HepG2 (cell line): ENCODE results near the gene MAT2A. TPM values are rescaled to one million over a fixed set of nuclear protein-coding genes. Genes with fewer than 3 reads are reported as not detected.

Experiments used
- ADNP ChIP-seq: sonication (generic); formaldehyde crosslinking; IDR thresholded peaks from 2 replicates; pipeline ENCODE4 v1.4.0; 2020; ENCODE audit warnings: missing genetic modification reagents
- BORCS8-MEF2B ChIP-seq: sonication (generic); formaldehyde crosslinking; IDR thresholded peaks from 2 replicates; pipeline ENCODE4 v1.8.0; 2022; ENCODE audit warnings: mild to moderate bottlenecking, missing genetic modification reagents
- EZH2 ChIP-seq: conservative IDR thresholded peaks from 2 replicates; pipeline ENCODE4 v1.6.1; 2012; ENCODE audit warnings: mild to moderate bottlenecking, low read depth, low read length, moderate library complexity
- FIP1L1 ChIP-seq: fragments of 200-400 bp; formaldehyde crosslinking; IDR thresholded peaks from 2 replicates; pipeline ENCODE4 v1.6.1; 2018; ENCODE audit warnings: low read depth, mild to moderate bottlenecking, low read length, moderate library complexity, borderline replicate concordance; ENCODE audit not compliant: insufficient read depth
- GPN1 ChIP-seq: sonication (generic); formaldehyde crosslinking; IDR thresholded peaks from 2 replicates; pipeline ENCODE4 v1.5.1; 2020; ENCODE audit warnings: missing genetic modification reagents, borderline replicate concordance
- KDM2A ChIP-seq: sonication (generic); formaldehyde crosslinking; IDR thresholded peaks from 2 replicates; pipeline ENCODE4 v1.4.0; 2020; ENCODE audit warnings: low read depth, missing genetic modification reagents, borderline replicate concordance
- KLF15 ChIP-seq: sonication (generic); formaldehyde crosslinking; IDR thresholded peaks from 2 replicates; pipeline ENCODE4 v1.8.1; 2023; ENCODE audit warnings: borderline replicate concordance, mild to moderate bottlenecking, inconsistent platforms, missing genetic modification reagents, mixed read lengths
- NBN ChIP-seq: fragments of 450-650 bp; conservative IDR thresholded peaks from 2 replicates; pipeline ENCODE4 v1.6.1; 2017
- THAP11 ChIP-seq: IDR thresholded peaks from 2 replicates; pipeline ENCODE4 v1.6.1; 2016; ENCODE audit warnings: missing biosample characterization, missing genetic modification reagents
- XRCC5 ChIP-seq: fragments of 200-400 bp; formaldehyde crosslinking; optimal IDR thresholded peaks from 2 replicates; pipeline ENCODE3; 2017; ENCODE audit warnings: mild to moderate bottlenecking, low read length
- ZNF121 ChIP-seq: sonication (generic); formaldehyde crosslinking; IDR thresholded peaks from 2 replicates; pipeline ENCODE4 v1.5.0; 2020; ENCODE audit warnings: mild to moderate bottlenecking, missing genetic modification reagents
- ZNF263 ChIP-seq: sonication (generic); formaldehyde crosslinking; IDR thresholded peaks from 2 replicates; pipeline ENCODE4 v1.4.0; 2020; ENCODE audit warnings: missing genetic modification reagents
- ZNF329 ChIP-seq: sonication (generic); formaldehyde crosslinking; IDR thresholded peaks from 2 replicates; pipeline ENCODE4 v1.9.0; 2021; ENCODE audit warnings: low read depth, mild to moderate bottlenecking, missing genetic modification reagents
- polyA plus RNA-seq, 8 experiments: library from polyadenylated mRNA; depleted of rRNA in 3 of 8; stranded (reverse) in 7 of 8; unstranded in 1 of 8; fragments of >200 nt; fragmentation: Illumina TruSeq in 4 of 8; extraction: Trizol in 4 of 8; gene quantifications; 2 replicates each; pipeline versions ENCODE4 v1.2.1 to v1.2.3, GENCODE V29; 2011 to 2016; ENCODE audit warnings: low read depth in 4 of 8, missing spikeins in 1 of 8, mixed read lengths in 1 of 8; ENCODE audit not compliant: insufficient read depth in 1 of 8
- total RNA-seq, 5 experiments: library from RNA; depleted of rRNA; stranded (reverse); fragments of >200 nt; fragmentation: Illumina TruSeq; extraction: Trizol; gene quantifications; 2 replicates each; pipeline ENCODE4 v1.2.3, GENCODE V29; 2016; ENCODE audit warnings: low read depth in 1 of 5
- TF ChIP-seq, protein P1 (sequence below): sonication (generic); formaldehyde crosslinking; IDR thresholded peaks from 2 replicates; pipeline ENCODE4 v1.5.0; 2020; ENCODE audit warnings: mild to moderate bottlenecking, low read depth, missing genetic modification reagents, borderline replicate concordance
- TF ChIP-seq, protein P2 (sequence below): sonication (generic); formaldehyde crosslinking; IDR thresholded peaks from 2 replicates; pipeline ENCODE4 v1.5.0; 2020; ENCODE audit warnings: mild to moderate bottlenecking, missing genetic modification reagents, borderline replicate concordance

Gene MAT2A
- total and polyA plus RNA-seq, 2 of the 13 experiments (the other 11 are each of a cell fraction or from before 2014, with no cell fraction given): 155 to 331 TPM

DNA sequence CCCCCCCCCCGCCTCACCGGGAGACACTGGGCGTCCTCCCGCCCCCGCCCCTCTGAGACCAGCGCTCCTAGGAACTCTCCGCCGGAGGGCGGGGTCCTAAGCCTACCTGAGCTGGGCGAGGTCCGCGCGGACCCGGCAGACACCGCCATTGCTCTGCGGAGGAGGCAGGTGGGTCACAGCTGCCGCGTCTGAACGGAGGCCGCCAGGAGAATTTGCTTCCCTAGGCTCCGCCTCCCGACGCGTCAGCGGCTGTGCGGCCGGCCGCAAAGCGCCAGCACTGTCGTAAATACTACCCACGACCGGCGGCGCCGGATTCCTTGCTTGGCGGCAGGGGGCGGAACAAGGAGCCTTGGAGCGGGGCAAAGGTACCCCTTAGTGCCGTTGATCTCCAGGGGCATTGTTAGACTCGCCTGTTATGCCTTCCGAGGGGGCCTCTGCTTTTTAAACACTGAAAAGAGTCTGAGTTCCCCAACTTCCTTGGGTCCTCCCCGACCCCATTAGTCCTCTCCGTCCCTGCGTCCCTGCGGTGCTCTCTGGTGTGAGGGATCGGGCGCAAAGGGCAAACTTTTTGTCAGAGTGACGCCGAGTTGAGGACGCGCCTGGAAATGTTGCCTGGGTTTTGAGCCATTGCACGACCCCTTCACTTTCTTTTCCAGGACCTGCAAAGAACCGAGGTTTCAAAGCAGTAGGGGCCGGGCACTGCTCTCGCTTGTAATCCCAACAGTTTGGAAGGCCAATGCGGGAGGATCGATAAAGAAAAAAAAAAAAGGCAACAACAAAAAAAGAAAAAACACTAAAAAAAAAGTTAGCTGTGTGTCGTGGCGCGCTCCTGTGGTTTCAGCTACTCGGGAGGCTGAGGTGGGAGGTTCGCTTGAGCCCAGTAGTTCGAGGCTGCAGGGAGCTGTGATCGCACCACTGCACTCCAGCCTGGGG, 22.6 kb downstream of the MAT2A start, which contains the start of gene GGCX (continued):
- TF ChIP-seq, protein P1, sequence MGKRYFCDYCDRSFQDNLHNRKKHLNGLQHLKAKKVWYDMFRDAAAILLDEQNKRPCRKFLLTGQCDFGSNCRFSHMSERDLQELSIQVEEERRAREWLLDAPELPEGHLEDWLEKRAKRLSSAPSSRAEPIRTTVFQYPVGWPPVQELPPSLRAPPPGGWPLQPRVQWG (CRISPR knock-in tag): no peak
- TF ChIP-seq THAP11 (CRISPR knock-in tag) (peak; percentile 96), ZNF121 (CRISPR knock-in tag) (0 out of 2 replicates have a peak, but pooled peaks have one; percentile 27), GPN1 (CRISPR knock-in tag) (no peak), BORCS8-MEF2B (CRISPR knock-in tag) (peak; percentile 41; the same call in 1 of the 2 replicates), ZNF263 (CRISPR knock-in tag) (peak; percentile 96), EZH2 (no peak), XRCC5 (peak; percentile 96), KLF15 (CRISPR knock-in tag) (peak; percentile 93; the same call in 1 of the 2 replicates), NBN (no peak), FIP1L1 (no peak), ADNP (CRISPR knock-in tag) (no peak), KDM2A (peak; percentile 91; the same call in 1 of the 2 replicates), ZNF329 (CRISPR knock-in tag) (peak; percentile 85)
- TF ChIP-seq, protein P2, sequence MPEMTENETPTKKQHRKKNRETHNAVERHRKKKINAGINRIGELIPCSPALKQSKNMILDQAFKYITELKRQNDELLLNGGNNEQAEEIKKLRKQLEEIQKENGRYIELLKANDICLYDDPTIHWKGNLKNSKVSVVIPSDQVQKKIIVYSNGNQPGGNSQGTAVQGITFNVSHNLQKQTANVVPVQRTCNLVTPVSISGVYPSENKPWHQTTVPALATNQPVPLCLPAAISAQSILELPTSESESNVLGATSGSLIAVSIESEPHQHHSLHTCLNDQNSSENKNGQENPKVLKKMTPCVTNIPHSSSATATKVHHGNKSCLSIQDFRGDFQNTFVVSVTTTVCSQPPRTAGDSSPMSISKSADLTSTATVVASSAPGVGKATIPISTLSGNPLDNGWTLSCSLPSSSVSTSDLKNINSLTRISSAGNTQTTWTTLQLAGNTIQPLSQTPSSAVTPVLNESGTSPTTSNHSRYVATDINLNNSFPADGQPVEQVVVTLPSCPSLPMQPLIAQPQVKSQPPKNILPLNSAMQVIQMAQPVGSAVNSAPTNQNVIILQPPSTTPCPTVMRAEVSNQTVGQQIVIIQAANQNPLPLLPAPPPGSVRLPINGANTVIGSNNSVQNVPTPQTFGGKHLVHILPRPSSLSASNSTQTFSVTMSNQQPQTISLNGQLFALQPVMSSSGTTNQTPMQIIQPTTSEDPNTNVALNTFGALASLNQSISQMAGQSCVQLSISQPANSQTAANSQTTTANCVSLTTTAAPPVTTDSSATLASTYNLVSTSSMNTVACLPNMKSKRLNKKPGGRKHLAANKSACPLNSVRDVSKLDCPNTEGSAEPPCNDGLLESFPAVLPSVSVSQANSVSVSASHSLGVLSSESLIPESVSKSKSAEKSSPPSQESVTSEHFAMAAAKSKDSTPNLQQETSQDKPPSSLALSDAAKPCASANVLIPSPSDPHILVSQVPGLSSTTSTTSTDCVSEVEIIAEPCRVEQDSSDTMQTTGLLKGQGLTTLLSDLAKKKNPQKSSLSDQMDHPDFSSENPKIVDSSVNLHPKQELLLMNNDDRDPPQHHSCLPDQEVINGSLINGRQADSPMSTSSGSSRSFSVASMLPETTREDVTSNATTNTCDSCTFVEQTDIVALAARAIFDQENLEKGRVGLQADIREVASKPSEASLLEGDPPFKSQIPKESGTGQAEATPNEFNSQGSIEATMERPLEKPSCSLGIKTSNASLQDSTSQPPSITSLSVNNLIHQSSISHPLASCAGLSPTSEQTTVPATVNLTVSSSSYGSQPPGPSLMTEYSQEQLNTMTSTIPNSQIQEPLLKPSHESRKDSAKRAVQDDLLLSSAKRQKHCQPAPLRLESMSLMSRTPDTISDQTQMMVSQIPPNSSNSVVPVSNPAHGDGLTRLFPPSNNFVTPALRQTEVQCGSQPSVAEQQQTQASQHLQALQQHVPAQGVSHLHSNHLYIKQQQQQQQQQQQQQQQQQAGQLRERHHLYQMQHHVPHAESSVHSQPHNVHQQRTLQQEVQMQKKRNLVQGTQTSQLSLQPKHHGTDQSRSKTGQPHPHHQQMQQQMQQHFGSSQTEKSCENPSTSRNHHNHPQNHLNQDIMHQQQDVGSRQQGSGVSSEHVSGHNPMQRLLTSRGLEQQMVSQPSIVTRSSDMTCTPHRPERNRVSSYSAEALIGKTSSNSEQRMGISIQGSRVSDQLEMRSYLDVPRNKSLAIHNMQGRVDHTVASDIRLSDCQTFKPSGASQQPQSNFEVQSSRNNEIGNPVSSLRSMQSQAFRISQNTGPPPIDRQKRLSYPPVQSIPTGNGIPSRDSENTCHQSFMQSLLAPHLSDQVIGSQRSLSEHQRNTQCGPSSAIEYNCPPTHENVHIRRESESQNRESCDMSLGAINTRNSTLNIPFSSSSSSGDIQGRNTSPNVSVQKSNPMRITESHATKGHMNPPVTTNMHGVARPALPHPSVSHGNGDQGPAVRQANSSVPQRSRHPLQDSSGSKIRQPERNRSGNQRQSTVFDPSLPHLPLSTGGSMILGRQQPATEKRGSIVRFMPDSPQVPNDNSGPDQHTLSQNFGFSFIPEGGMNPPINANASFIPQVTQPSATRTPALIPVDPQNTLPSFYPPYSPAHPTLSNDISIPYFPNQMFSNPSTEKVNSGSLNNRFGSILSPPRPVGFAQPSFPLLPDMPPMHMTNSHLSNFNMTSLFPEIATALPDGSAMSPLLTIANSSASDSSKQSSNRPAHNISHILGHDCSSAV: no peak
